PFSK-1 (cell line): ENCODE results near the gene HOXB9.

ENCODE experiments used
- FOXP2 ChIP-seq: optimal IDR thresholded peaks from 2 replicates; pipeline ENCODE3; 2011; ENCODE audit warnings: borderline replicate concordance, control low read depth, inconsistent platforms; ENCODE audit not compliant: insufficient read depth; ENCODE audit errors: extremely low read length, extremely low read depth
- POLR2AphosphoS5 ChIP-seq: IDR thresholded peaks from 2 replicates; pipeline ENCODE4 v1.6.1; 2012; ENCODE audit warnings: low read depth, mild to moderate bottlenecking, control low read depth, low read length, moderate library complexity
- SIN3A ChIP-seq: IDR thresholded peaks from 2 replicates; pipeline ENCODE4 v1.6.1; 2012; ENCODE audit warnings: mild to moderate bottlenecking, low read length, moderate library complexity, borderline replicate concordance; ENCODE audit not compliant: insufficient read depth
- TAF1 ChIP-seq: IDR thresholded peaks from 2 replicates; pipeline ENCODE4 v1.6.1; 2012; ENCODE audit warnings: low read length, control low read depth, borderline replicate concordance; ENCODE audit not compliant: insufficient read depth
- TF ChIP-seq, protein P1 (sequence below), 2 experiments: IDR thresholded peaks; 2 replicates each; pipeline versions ENCODE4 v1.6.1 to v1.8.0; 2011 to 2012; ENCODE audit warnings: low read depth in 2 of 2, low read length in 2 of 2, control low read depth in 1 of 2, inconsistent platforms in 1 of 2, mild to moderate bottlenecking in 1 of 2, moderate library complexity in 1 of 2; ENCODE audit not compliant: insufficient read depth in 1 of 2

DNA sequence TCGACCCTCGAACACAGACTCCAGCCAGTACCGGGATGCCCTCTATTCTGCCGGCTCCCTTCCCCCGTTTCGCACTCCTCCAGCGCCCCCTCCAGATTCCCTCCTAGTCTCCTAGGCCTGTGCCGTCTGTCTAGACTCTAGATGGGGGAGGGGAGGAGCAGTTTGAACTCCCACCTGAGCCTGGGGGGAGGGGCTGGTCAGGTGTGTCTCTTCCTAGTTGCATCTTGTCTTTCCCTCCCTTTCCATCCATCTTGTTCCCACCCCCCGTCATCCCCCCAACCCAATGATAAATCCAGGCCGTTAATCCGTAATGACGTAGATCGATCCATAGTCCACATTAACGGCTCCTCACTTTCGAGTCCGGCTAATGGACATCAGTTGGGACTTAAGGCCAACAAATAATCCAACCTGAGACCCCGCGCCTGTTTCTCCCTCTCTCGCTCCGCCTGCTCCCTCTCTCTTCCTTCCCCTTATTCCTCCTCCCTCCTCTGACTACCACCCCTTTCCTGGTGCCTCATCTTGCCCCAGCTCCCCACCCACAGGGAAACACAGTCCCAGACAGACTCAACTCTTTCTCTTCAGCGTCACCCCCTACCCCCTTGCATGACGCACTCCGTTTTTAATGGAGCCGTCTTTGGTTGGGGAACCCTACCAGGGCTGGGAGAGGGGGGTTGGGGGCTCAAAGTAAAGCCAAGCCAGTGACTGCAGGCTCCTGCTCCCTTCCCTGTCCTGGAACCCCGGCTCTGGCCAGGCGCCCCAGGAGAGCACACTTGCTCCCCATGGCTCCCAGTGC is 29.2 kb downstream of the HOXB9 start:
- TF ChIP-seq POLR2AphosphoS5 (no peak), SIN3A (no peak), FOXP2 (no peak), TAF1 (no peak)
- TF ChIP-seq, protein P1, sequence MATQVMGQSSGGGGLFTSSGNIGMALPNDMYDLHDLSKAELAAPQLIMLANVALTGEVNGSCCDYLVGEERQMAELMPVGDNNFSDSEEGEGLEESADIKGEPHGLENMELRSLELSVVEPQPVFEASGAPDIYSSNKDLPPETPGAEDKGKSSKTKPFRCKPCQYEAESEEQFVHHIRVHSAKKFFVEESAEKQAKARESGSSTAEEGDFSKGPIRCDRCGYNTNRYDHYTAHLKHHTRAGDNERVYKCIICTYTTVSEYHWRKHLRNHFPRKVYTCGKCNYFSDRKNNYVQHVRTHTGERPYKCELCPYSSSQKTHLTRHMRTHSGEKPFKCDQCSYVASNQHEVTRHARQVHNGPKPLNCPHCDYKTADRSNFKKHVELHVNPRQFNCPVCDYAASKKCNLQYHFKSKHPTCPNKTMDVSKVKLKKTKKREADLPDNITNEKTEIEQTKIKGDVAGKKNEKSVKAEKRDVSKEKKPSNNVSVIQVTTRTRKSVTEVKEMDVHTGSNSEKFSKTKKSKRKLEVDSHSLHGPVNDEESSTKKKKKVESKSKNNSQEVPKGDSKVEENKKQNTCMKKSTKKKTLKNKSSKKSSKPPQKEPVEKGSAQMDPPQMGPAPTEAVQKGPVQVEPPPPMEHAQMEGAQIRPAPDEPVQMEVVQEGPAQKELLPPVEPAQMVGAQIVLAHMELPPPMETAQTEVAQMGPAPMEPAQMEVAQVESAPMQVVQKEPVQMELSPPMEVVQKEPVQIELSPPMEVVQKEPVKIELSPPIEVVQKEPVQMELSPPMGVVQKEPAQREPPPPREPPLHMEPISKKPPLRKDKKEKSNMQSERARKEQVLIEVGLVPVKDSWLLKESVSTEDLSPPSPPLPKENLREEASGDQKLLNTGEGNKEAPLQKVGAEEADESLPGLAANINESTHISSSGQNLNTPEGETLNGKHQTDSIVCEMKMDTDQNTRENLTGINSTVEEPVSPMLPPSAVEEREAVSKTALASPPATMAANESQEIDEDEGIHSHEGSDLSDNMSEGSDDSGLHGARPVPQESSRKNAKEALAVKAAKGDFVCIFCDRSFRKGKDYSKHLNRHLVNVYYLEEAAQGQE (IDR thresholded peaks at IDR 0.05; ENCODE audit: insufficient read depth in 1 of 2, low read depth in 2 of 2, low read length in 2 of 2): no peak
